ENCODE data around the gene JTB.

Gene JTB

GRCh38 chr1:153963850-153964331, 13.6 kb downstream of the JTB start:
- H3K4me3 ChIP-seq (ENCODE audit: low read length), result peak overlapping the region; percentile 87; the same call in 1 of the 2 replicates
- no peaks in the 10 kb centered on the region for H3K27me3 ChIP-seq (ENCODE audit: control insufficient read depth, insufficient read depth, low read length)
- H3K27ac ChIP-seq (ENCODE audit: low read length), result peak overlapping the region; percentile 36
- no CpG with 5 or more reads among the region's 22 CpGs for WGBS (ENCODE audit: insufficient coverage, insufficient read length)
- peaks cover 13% of the 10 kb centered on the region for H3K36me3 ChIP-seq (ENCODE audit: control insufficient read depth, insufficient read depth, low read length)
- H3K9me3 ChIP-seq (ENCODE audit: control insufficient read depth, insufficient read depth, low read length), result no peaks in the 10 kb centered on the region
- no peaks in the 10 kb centered on the region; the same call in 1 of the 2 replicates for H3K4me1 ChIP-seq (ENCODE audit: control insufficient read depth, insufficient read depth, low read length)
- DNase-seq (ENCODE audit: low read depth, low spot score), result no peak

- no CpG with 5 or more reads among the region's 54 CpGs for WGBS (ENCODE audit: insufficient coverage, insufficient read length)
Observed at GRCh38 chr1:153963030-153963849, 14.2 kb downstream of the JTB start, which contains the start of gene SLC39A1. Gene SLC39A1 (minus strand): TSS chr1:153963537. CDS start chr1:153962715, 822 bp downstream.

GRCh38 chr1:153962088-153963029, 15.1 kb downstream of the JTB start:
- no peaks in the 10 kb centered on the region for H3K27me3 ChIP-seq (ENCODE audit: control insufficient read depth, insufficient read depth, low read length)
- no peaks in the 10 kb centered on the region for H3K9me3 ChIP-seq (ENCODE audit: control insufficient read depth, insufficient read depth, low read length)
- WGBS (ENCODE audit: insufficient coverage, insufficient read length), result no CpG with 5 or more reads among the region's 16 CpGs
- no peak overlapping the region for H3K27ac ChIP-seq (ENCODE audit: low read length)
- no peaks in the 10 kb centered on the region; the same call in 1 of the 2 replicates for H3K4me1 ChIP-seq (ENCODE audit: control insufficient read depth, insufficient read depth, low read length)
- peaks cover 13% of the 10 kb centered on the region for H3K36me3 ChIP-seq (ENCODE audit: control insufficient read depth, insufficient read depth, low read length)
- no peak for DNase-seq (ENCODE audit: low read depth, low spot score)
- H3K4me3 ChIP-seq (ENCODE audit: low read length), result peak overlapping the region; percentile 87; the same call in 1 of the 2 replicates

More at GRCh38 chr1:153963030-153963849, 14.2 kb downstream of the JTB start, which contains the start of gene SLC39A1:
- no peaks in the 10 kb centered on the region for H3K27me3 ChIP-seq (ENCODE audit: control insufficient read depth, insufficient read depth, low read length)
- peak within 1 kb of the TSS; percentile 87 for H3K4me3 ChIP-seq (ENCODE audit: low read length)
- no peaks in the 10 kb centered on the region for H3K9me3 ChIP-seq (ENCODE audit: control insufficient read depth, insufficient read depth, low read length)
- DNase-seq (ENCODE audit: low read depth, low spot score), result peak; percentile 96
- H3K27ac ChIP-seq (ENCODE audit: low read length), result peak within 1 kb of the TSS; percentile 36
- peaks cover 13% of the 10 kb centered on the region for H3K36me3 ChIP-seq (ENCODE audit: control insufficient read depth, insufficient read depth, low read length)
- H3K4me1 ChIP-seq (ENCODE audit: control insufficient read depth, insufficient read depth, low read length), result no peaks in the 10 kb centered on the region; the same call in 1 of the 2 replicates

- H3K27me3 ChIP-seq (ENCODE audit: control insufficient read depth, insufficient read depth, low read length), result no peaks in the 10 kb centered on the region
- no peak overlapping the region; the same call in 1 of the 2 replicates for H3K4me3 ChIP-seq (ENCODE audit: low read length)
- H3K4me1 ChIP-seq (ENCODE audit: control insufficient read depth, insufficient read depth, low read length), result no peaks in the 10 kb centered on the region; the same call in 1 of the 2 replicates
- no peaks in the 10 kb centered on the region for H3K9me3 ChIP-seq (ENCODE audit: control insufficient read depth, insufficient read depth, low read length)
- H3K27ac ChIP-seq (ENCODE audit: low read length), result no peak overlapping the region
- H3K36me3 ChIP-seq (ENCODE audit: control insufficient read depth, insufficient read depth, low read length), result peaks cover 13% of the 10 kb centered on the region
- no CpG with 5 or more reads among the region's 4 CpGs for WGBS (ENCODE audit: insufficient coverage, insufficient read length)
- DNase-seq (ENCODE audit: low read depth, low spot score), result no peak
Observed at GRCh38 chr1:153961421-153961820, 16.1 kb downstream of the JTB start.

GRCh38 chr1:153960206-153960605, 17.3 kb downstream of the JTB start:
- H3K4me3 ChIP-seq (ENCODE audit: low read length), result no peak overlapping the region
- H3K9me3 ChIP-seq (ENCODE audit: control insufficient read depth, insufficient read depth, low read length), result no peaks in the 10 kb centered on the region
- no peak for DNase-seq (ENCODE audit: low read depth, low spot score)
- no peak overlapping the region for H3K27ac ChIP-seq (ENCODE audit: low read length)
- no CpG with 5 or more reads among the region's 11 CpGs for WGBS (ENCODE audit: insufficient coverage, insufficient read length)
- H3K36me3 ChIP-seq (ENCODE audit: control insufficient read depth, insufficient read depth, low read length), result peaks cover 13% of the 10 kb centered on the region
- no peaks in the 10 kb centered on the region; the same call in 1 of the 2 replicates for H3K4me1 ChIP-seq (ENCODE audit: control insufficient read depth, insufficient read depth, low read length)
- H3K27me3 ChIP-seq (ENCODE audit: control insufficient read depth, insufficient read depth, low read length), result no peaks in the 10 kb centered on the region

- H3K4me3 ChIP-seq (ENCODE audit: low read length), result no peak overlapping the region
- peaks cover 13% of the 10 kb centered on the region for H3K36me3 ChIP-seq (ENCODE audit: control insufficient read depth, insufficient read depth, low read length)
- H3K27me3 ChIP-seq (ENCODE audit: control insufficient read depth, insufficient read depth, low read length), result no peaks in the 10 kb centered on the region
- no CpG with 5 or more reads among the region's 3 CpGs for WGBS (ENCODE audit: insufficient coverage, insufficient read length)
- no peaks in the 10 kb centered on the region for H3K9me3 ChIP-seq (ENCODE audit: control insufficient read depth, insufficient read depth, low read length)
- H3K27ac ChIP-seq (ENCODE audit: low read length), result no peak overlapping the region
- no peak for DNase-seq (ENCODE audit: low read depth, low spot score)
- H3K4me1 ChIP-seq (ENCODE audit: control insufficient read depth, insufficient read depth, low read length), result no peaks in the 10 kb centered on the region; the same call in 1 of the 2 replicates
Observed at GRCh38 chr1:153959454-153959853, 18.0 kb downstream of the JTB start.

GRCh38 chr1:153958961-153959260, 18.6 kb downstream of the JTB start:
- H3K9me3 ChIP-seq (ENCODE audit: control insufficient read depth, insufficient read depth, low read length), result no peaks in the 10 kb centered on the region
- H3K4me1 ChIP-seq (ENCODE audit: control insufficient read depth, insufficient read depth, low read length), result no peaks in the 10 kb centered on the region; the same call in 1 of the 2 replicates
- peaks cover 13% of the 10 kb centered on the region for H3K36me3 ChIP-seq (ENCODE audit: control insufficient read depth, insufficient read depth, low read length)
- WGBS (ENCODE audit: insufficient coverage, insufficient read length), result no CpG with 5 or more reads among the region's 4 CpGs
- H3K27ac ChIP-seq (ENCODE audit: low read length), result no peak overlapping the region
- H3K4me3 ChIP-seq (ENCODE audit: low read length), result no peak overlapping the region; the same call in 1 of the 2 replicates
- H3K27me3 ChIP-seq (ENCODE audit: control insufficient read depth, insufficient read depth, low read length), result no peaks in the 10 kb centered on the region
- no peak for DNase-seq (ENCODE audit: low read depth, low spot score)

- no peak within 1 kb of the TSS for H3K27ac ChIP-seq (ENCODE audit: low read length)
- DNase-seq (ENCODE audit: low read depth, low spot score), result peak; percentile 99
- H3K27me3 ChIP-seq (ENCODE audit: control insufficient read depth, insufficient read depth, low read length), result no peaks in the 10 kb centered on the region
- peak within 1 kb of the TSS; percentile 84 for H3K4me3 ChIP-seq (ENCODE audit: low read length)
- no peaks in the 10 kb centered on the region; the same call in 1 of the 2 replicates for H3K4me1 ChIP-seq (ENCODE audit: control insufficient read depth, insufficient read depth, low read length)
- H3K36me3 ChIP-seq (ENCODE audit: control insufficient read depth, insufficient read depth, low read length), result peaks cover 15% of the 10 kb centered on the region
- no CpG with 5 or more reads among the region's 75 CpGs for WGBS (ENCODE audit: insufficient coverage, insufficient read length)
- H3K9me3 ChIP-seq (ENCODE audit: control insufficient read depth, insufficient read depth, low read length), result no peaks in the 10 kb centered on the region
Observed at GRCh38 chr1:153958111-153958960, 19.1 kb downstream of the JTB start, which contains the start of gene CRTC2. Gene CRTC2 (minus strand): TSS chr1:153958612. CDS start chr1:153958497, 115 bp downstream.

- no CpG with 5 or more reads among the region's 13 CpGs for WGBS (ENCODE audit: insufficient coverage, insufficient read length)
- H3K4me1 ChIP-seq (ENCODE audit: control insufficient read depth, insufficient read depth, low read length), result no peaks in the 10 kb centered on the region; the same call in 1 of the 2 replicates
- no peaks in the 10 kb centered on the region for H3K9me3 ChIP-seq (ENCODE audit: control insufficient read depth, insufficient read depth, low read length)
Observed at GRCh38 chr1:153957744-153958110, 19.7 kb downstream of the JTB start.

More at GRCh38 chr1:153957744-153958110, 19.7 kb downstream of the JTB start:
- DNase-seq (ENCODE audit: low read depth, low spot score), result no peak
- H3K36me3 ChIP-seq (ENCODE audit: control insufficient read depth, insufficient read depth, low read length), result peaks cover 15% of the 10 kb centered on the region
- peak overlapping the region; percentile 84 for H3K4me3 ChIP-seq (ENCODE audit: low read length)
- H3K27ac ChIP-seq (ENCODE audit: low read length), result no peak overlapping the region
- no peaks in the 10 kb centered on the region for H3K27me3 ChIP-seq (ENCODE audit: control insufficient read depth, insufficient read depth, low read length)

All from iPS DF 6.9 (cell line).